Stimulated activated CD8-positive, alpha-beta memory T cell treated with anti-CD3 and anti-CD28 coated beads, Interleukin-2, amount 100 ng/mL, for 48 hours (primary cell): Measurements from ENCODE around the gene TADA2A.

Experiments used
- DNase-seq, 2 donors: peaks; one replicate each; pipeline ENCODE4 v3.0.0-alpha.2; 2020; ENCODE audit warnings: low read depth in 2 of 2

Gene TADA2A

GRCh38 chr17:37406635-37407461 is at the start of gene TADA2A, which contains the start of gene ACACA:
Gene TADA2A (plus strand): TSS chr17:37406886. CDS start chr17:37411366, 4,480 bp downstream.
Gene ACACA (minus strand): TSS chr17:37406836. CDS start chr17:37406299, 537 bp downstream.
- DNase-seq, result peak; percentile 73 to 78

GRCh38 chr17:37358098-37358829 is 48.4 kb upstream of the TADA2A start:
- peak; percentile 15 to 28 for DNase-seq

GRCh38 chr17:37358830-37359681 is 47.6 kb upstream of the TADA2A start:
- DNase-seq, result peak; percentile 92 to 93

- no peak for DNase-seq
Measured at GRCh38 chr17:37359682-37360188, 47.0 kb upstream of the TADA2A start.

GRCh38 chr17:37360632-37361031 is 46.1 kb upstream of the TADA2A start:
- DNase-seq, result no peak

- DNase-seq, result no peak
Measured at GRCh38 chr17:37361543-37361942, 45.1 kb upstream of the TADA2A start.

- no peak for DNase-seq
Measured at GRCh38 chr17:37365589-37365988, 41.1 kb upstream of the TADA2A start.

- no peak for DNase-seq
Measured at GRCh38 chr17:37368577-37368976, 38.1 kb upstream of the TADA2A start.

GRCh38 chr17:37373530-37374159 is 33.0 kb upstream of the TADA2A start:
- peak; percentile 12 to 35 for DNase-seq

- no peak for DNase-seq
Measured at GRCh38 chr17:37375706-37376105, 31.0 kb upstream of the TADA2A start, which contains the start of gene C17orf78. Gene C17orf78 (plus strand): TSS chr17:37375985. CDS start chr17:37376093, 108 bp downstream.

GRCh38 chr17:37382056-37382455 is 24.6 kb upstream of the TADA2A start:
- no peak for DNase-seq

GRCh38 chr17:37384560-37385149 is 22.0 kb upstream of the TADA2A start:
- DNase-seq, result no peak

- no peak for DNase-seq
Measured at GRCh38 chr17:37385474-37385990, 21.2 kb upstream of the TADA2A start.

GRCh38 chr17:37386462-37386861 is 20.2 kb upstream of the TADA2A start:
- no peak for DNase-seq

- no peak for DNase-seq
Measured at GRCh38 chr17:37388266-37388665, 18.4 kb upstream of the TADA2A start.

GRCh38 chr17:37389160-37389559 is 17.5 kb upstream of the TADA2A start:
- no peak for DNase-seq

GRCh38 chr17:37391146-37391545 is 15.5 kb upstream of the TADA2A start:
- DNase-seq, result no peak

GRCh38 chr17:37392024-37392590 is 14.6 kb upstream of the TADA2A start:
- DNase-seq, result no peak

GRCh38 chr17:37393352-37393751 is 13.3 kb upstream of the TADA2A start:
- DNase-seq, result no peak

GRCh38 chr17:37399265-37399803 is 7.4 kb upstream of the TADA2A start:
- DNase-seq, result no peak
